DMS153 treated with DMSO at 0.1 percent for 48 hours (cell line): ENCODE data around the gene SMIM36.
"Not testable (repeated sequence)": the region's sequence is repeated elsewhere in the genome, so short reads cannot be mapped to it uniquely, and the experiment has no call there.

Experiments used
- DNase-seq: peaks from one replicate; lab custom pipeline; 2025; ENCODE audit not compliant: unreplicated experiment; lab: John Stamatoyannopoulos, UW

SMIM36 gene

DNA sequence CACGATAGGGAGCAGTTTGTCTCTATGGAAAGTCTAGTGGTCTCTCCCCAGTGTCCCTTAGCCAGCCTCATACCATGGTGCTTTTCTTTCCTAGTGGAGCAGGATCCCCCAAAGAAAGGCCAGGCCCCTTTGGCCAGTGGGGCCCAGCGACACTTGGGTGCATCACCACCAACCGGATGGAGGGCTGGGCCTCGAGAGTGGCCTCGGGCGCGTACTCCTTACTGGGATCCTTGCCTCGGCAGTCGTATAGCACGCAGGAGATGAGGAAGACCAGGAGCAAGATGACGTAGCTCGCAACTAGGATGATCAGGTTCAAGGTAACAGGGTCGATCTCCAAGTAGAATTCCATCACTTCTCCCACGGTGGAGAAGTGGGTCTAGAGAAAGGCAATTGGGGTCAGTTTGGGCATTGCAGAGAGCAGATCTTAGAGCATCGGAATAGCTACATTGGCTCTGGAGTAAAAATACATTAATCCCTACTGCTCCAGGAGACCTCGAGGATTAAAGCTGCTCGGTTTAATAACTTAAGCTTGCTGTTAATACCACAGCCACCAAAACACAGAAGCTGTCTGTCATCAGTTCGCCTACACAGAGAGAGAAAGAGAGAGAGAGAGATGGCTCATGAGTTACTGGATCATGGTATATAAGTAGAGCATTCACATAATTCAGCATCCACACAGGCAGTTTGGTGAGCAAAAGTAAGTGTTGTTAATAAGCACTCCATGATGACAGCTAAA, at the start of gene SMIM36:
TSS of gene SMIM36 (minus strand) at position 467 of the 736 bp plus-strand sequence.
- DNase-seq, result no peak

DNA sequence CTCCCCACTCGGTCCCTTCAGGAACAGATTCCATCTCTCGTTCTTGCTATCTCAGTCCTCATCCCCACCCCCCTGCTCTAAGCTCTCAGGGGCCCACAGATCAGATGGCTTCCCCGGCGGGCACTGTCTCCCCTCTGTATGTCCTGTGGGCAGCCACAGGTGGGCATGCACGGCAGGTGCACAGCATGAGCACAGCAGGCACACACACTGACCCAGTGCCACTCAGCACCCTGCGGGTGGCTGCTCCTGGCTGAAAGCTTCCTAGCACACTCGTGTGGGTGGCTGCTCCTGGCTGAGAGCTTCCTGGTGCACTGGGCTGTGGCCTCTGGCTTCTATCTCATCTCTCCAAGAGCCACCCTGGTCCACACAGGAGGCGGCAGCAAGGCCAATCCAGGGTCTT, 44.5 kb upstream of the SMIM36 start:
- no peak for DNase-seq

DNA sequence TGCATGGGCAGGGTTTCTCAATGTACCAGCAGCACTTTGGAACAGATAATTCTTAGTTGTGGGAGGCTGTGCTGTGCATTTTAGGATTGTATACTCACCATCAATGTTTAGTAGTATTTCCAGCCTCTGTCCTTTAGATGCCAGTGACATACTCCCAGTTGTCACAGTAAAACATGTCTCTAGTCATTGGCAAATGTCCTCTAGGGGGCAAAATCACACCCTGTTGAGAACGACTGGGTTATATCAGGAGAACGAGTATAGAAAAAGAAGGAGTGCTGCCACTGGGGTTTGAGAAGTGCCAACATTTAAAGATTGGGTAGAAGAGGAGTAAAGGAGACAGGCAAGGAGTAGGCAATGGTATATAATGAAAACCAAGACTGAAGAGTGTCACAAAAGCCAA, 37.9 kb upstream of the SMIM36 start:
- no peak for DNase-seq

DNA sequence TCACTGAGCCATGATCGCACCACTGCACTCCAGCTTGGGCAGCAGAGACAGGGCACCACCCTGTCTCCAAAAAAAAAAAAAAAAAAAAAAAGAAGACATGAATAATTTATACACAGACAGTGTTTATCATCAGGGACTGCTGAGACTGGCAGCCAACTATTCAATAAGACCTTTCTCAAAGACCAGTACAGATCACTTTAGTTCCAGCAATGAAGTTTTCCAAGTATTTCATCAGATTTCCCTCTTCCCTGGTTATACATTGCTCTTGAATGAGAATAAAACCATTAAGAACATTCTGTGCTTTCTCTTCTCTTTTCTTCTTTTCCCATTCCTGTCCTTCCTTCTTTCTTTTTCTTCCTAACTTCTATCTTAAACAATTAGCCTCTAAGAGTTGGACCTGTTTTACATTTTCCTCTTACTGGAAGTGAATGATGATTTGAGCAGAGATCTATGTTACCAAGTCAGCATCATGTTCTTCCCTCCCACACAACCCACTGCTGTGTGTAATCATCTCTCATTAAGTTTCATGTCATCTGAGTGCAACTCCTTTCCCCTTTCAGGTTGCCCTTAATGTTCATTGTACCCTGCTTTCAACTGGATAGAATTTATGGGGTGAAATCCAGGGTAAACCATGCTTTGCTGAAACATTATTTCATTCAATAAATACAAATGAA, 35.9 kb upstream of the SMIM36 start:
- DNase-seq, result no peak

DNA sequence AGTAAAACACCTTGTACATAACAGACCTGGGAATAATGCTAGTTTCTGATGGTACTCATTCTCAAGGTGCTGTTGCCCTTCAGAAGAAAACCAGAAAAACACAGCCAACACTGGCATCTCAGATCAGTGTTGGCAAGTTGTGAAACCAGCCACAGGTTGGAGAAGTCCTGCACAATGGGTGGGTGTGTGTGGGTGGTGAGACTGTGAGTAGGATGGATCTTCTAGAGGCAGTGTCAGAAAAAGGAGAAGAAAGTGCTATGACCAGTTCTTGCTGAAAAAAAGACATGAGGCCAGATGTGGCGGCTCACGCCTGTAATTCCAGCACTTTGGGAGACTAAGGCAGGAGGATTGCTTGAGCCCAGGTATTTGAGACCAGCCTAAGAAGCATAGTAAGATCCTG, 35.2 kb upstream of the SMIM36 start:
- DNase-seq, result no peak

DNA sequence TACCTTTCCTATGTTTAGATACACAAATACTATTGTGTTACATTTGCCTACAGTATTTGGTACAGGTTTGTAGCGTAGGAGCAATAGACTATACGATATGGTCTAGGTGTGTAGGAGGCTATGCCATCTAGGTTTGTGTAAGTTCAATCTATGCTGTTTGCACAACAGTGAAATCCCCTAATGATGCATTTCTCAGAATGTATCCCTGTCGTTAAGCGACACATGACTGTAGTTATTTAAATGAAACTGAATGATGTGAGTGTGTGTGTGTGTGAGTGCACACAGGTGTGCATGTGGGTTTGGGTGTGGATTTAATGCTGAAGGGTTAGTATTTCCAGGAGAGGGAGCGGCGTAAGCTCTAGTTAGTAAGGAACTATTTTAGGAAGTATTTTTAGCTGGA, 34.6 kb upstream of the SMIM36 start:
- DNase-seq, result no peak

DNA sequence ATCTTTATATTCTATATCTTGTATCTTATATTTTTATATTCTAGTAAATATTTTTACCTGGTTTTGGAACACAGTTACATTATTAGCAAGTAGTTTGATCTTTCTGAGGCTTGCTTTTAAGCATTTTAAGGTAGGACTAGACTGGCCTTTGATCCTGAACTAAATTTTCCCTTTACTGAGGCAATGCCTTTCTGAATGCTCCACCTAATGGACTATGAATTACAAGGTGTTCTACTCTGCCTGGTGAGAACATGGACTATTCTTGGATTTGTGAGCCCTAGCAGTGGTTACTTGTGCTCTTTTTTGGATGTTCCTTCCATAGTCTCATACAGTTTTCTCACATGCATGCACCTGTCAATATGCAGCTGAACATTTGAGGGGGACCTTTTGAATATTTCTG, 32.5 kb upstream of the SMIM36 start:
- DNase-seq, result no peak

DNA sequence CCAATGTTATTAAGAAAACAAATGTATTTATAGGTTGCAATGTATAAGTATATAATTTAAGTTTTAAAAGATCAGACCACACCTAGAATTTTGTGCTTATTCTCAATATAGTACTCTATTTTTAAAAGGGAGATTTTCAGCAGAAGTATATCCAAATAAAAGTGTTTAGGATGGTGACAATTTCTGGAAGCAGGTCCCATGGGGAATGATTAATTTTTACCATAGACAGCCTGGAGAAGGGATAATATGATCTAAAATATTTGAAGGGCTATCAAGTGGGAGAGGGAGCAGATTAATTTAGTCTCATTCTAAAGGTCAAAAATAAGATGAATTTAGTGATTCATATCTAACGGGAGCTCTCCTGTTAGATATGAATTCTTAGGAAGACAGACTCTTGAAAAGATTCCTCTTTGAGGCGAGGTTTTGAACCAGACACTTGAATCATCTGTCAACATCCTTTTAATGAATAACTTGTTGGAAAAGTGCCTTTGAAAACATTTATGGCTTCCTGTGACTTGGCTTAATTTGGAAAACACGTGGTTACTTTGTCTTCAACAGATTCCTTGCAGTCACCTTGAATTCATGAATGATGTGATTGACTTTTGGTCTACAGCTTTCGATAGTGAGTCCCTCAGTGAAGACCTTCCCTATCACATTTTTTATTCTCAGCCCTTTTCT, 29.3 kb upstream of the SMIM36 start:
- DNase-seq, result no peak

DNA sequence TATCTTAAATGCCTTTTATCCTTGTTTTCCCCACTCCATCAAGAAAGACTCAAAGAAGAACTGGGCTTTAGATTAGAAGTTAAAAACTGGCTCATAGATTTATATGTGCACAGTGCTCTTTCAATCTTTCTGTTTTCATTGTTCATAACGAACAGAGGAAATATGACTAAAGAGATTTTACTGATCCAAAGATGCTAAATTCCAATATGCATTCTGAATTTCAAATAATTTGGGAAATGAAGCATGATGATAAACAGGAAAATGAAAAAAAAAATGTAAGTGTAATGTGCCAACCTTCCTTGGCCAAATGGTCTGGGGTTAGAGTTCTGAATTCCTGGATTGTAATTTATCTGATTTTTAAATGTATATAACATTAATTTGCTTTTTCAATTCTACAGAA, 25.0 kb upstream of the SMIM36 start:
- DNase-seq, result no peak

DNA sequence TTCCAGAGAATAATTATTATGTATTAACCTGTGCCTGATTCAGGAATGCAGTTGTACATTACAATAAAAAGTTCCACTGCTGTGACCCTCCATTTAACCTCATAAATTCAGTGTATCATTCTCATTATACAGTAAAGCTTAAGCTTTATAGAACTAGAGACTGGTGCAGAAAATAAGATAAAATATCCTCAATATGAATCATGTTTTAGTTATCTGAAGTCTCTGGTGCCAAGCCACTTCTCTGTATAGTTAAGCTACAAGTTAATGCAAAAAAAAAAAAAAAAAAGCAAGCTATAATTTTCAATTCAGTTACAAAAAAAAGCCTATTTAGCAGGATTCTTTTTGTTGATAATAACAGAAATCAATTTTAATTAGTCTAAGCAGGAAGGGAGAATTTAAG, 22.4 kb upstream of the SMIM36 start:
- no peak for DNase-seq

DNA sequence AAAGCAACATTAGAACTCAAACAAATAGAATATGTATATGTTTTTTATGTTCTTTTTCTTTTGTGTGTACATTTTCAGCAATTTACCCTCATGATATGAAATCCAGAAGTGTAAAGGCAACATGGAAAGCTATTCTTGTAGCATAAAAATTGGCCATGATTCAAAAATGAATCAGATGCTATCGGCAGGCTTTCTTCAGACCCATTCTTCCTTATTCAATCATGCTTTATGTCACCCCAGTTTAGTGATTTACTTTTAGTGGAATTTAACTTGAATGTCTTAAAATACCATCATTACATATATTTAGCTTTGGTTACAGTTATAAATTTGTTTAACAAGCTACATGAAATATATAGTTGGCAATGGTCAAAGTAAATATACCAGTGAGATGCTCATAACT, 21.4 kb upstream of the SMIM36 start:
- DNase-seq, result no peak

DNA sequence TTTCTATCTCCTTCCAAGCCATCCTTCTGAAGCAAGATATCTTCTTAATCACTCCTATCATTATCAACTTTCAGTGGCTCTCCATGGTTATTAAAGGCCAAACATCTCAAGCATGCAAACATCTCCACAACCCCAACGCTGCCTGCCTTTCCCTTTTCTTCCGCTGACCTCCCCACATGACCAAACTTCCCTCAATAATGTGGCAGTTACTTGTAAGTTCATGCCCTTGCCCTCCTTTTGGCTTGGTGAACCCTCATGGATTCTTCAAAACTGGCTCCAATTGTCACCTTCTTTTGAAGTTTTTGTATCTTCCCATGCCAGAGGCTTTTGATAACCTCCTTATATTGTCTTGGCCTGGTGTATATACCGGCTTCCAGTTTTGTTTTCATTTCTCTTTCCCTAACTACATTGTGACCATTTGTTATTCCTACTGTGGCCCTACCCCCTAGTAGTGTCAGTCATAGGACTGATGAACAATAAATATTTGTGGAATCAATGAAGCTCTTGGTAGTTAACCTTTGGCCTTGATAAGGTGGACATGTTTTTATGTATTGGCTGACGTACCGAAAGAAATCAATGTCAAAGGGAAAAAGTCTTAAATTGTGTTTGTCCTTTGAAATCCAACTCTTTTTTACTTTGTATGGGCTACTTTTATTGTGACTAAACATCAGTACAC, 19.9 kb upstream of the SMIM36 start:
- no peak for DNase-seq

DNA sequence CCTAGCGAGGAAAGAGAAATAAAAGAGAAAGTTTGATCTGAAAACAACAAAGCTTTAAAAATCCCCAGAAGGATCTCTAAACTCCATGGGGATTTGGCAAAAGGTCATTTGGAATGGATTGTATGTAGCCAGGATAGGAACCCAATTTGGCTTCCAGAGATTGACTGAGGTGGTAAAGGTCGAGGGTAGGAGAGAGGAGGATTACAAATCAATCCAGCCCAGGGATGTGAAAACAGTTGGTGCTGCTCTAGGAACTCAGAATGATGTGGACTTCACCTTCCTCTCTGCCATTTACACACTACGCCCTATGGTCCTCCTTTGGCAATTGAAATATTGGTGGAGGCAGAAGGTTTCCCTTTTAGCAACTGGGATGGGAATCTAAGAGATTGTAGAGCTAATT, 18.8 kb upstream of the SMIM36 start:
- no peak for DNase-seq

DNA sequence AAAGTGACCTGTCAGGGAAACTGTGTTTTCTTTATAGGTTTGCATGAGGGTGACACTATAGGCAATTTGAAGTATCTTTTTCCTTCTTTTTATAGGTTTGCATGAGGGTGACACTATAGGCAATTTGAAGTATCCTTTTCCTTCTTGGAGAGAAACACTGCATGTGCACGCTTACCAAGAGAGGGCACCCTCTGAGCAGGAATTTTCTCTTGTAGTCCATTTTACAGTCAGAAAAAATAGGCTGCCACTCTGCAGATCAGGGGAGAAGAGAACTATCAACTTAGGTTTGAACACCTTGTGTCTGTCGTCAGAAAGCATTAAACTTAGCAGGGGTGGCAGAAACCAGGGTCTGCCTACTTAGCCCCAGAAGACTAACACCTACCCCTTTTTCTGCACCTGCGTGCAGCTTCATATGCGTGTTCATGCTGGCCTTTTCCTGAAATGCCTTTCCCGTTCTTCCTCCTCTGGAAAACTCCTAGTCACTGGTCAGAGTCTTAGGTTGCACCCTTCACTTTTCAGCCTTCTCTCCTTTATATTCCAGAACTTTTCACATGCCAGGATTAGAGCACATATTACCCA, 16.4 kb upstream of the SMIM36 start:
- peak; percentile 43 for DNase-seq

DNA sequence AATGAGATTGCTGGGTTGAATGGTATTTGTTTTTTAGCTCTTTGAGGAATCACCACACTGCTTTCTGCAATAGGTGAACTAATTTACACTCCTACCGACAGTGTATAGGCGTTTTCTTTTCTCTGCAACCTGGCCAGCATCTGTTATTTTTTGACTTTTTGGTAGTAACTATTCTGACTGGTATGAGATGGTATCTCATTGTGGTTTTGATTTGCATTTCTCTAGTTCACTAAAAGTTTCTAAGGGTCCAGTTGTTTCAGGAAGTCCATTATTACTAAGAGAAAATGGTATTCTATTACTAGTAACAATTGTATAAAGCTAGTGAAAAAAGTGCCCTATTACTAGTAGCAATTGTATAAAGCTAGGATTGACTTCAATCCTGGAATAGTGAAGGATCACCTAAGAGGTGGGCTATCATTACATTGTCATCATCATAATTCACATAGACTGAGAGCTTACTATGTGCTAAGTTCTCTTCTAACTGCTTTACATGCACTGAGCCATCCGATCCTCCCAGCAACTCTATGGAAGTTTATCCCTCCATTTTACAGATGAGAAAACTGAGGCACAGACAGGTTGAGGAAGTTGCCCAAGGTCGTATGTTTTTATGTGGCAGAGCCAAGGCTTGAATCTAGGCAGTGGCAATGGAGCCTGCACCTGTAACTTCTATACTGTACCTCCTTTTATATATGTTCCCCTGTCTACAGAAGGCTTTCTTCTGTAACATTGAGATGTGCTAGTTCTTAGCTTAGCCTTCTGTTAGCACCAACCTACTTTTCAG, 13.4 kb upstream of the SMIM36 start:
- DNase-seq, result no peak

DNA sequence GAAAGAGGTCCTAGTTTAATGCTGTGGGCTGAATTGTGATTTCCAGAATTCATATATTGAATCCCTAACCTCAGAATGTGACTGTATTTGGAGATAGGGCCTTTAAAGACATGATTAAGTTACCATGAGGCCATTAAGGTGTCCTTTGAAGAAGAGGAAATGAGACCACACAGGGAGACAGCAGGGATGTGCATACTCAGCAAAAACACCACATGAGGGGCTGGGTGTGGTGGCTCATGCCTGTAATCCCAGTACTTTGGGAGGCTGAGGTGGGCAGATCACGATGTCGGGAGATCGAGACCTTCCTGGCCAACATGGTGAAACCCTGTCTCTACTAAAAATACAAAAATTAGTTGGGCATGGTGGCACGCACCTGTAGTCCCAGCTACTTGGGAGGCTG, 11.8 kb upstream of the SMIM36 start:
- not testable (repeated sequence) for DNase-seq

DNA sequence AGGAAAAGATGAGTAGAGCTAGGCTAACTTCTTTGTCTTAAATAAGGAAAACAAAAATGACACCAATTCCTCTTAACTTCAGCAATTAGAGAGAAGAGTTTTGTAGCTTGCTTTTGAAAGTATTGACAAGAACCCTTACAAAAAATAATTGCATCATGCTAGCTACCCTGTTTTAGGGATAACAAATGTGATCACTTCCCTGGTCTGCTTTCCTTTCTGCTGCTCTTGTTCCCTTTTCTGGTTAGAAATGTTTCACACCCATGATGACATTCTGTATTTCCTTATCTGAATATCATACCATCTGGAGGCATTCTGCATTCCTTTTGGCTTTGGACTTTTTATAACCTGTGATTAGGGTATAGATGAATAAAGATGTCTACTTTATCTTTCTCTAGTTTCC, 9.9 kb upstream of the SMIM36 start:
- no peak for DNase-seq

DNA sequence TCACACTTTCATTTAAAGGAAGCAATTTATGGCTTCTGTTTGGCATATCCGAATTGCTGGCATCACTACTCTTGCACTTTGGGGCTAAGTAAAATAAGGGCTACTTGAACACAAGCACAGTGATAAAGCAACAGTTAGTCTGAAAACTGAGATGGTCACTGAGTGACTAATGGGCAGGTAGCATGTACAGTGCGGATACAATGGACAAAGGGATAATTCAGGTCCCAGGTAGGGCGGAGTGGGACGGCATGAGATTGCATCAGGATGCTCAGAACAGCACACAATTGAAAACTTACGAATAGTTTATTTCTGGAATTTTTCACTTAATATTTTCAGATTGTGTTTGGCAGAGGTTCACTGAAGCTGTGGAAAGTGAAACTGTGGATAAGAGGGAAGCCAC, 9.2 kb upstream of the SMIM36 start:
- no peak for DNase-seq

DNA sequence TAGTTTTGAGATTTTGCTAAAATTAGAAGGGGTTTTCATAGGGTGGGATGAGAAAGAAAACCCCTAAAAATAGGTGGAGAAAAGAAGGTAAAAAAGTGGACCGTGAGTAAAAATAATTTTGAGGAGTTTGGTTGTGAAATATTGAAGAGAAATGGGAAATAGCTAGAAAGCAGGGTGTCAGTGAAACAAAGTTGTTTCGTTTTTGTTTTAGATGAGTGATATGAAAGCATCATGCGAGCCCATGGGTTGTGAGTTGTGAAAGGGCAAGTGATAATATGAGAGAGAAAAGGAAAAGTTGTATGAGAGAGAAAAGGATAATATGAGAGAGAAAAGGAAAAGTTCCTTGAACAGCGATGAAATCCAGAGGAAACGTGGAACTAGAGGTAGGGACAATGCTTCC, 7.3 kb upstream of the SMIM36 start:
- DNase-seq, result no peak

DNA sequence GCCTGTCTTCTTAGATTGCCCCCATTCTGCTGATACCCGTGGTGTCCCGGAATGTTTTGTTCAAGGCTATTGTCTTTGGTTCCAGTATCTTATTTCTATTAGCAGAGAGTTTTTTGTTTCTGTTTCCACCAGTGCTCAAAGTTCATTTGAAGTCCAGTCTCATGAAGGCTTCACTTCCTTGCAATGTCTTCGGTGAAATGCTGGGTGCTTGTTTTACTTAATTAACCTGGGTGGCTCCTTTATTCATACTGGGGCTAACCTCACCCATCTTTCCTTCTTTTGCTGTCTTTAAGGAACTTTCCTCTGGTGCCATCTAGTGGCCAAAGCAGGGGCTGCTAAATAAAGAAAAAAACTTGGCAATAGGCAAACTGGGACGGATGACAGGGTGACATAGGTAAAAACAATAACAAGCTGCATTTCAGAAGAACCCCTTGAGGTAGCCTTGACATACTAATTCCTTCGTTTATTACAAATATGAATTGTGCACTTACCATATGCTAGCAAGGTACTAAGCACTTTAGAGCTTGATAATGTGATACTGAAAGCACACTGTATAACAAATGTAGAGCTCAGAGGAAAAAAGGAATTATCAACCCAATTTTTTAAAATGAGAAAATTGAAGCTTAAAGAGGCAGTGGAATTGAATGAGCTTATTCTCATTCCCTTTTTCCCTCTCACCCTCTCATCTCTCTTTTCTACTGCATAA, 2.8 kb upstream of the SMIM36 start:
- peak; percentile 30 for DNase-seq
